Natural killer cell treated with Interleukin-12 subunit alpha and Interleukin-12 subunit beta and Interleukin-15 and Interleukin-18, amount 100 ng/mL, for 72 hours (primary cell): Measurements from ENCODE around the gene KLHL3. TPM values are rescaled to one million over a fixed set of nuclear protein-coding genes. Genes with fewer than 3 reads are reported as not detected.

Experiments used
- ATAC-seq, 2 donors: fragments of 150-1000 bp; cut with Tn5 transposase in 1 of 2; sonication (Bioruptor Pico), chemical (Tn5 transposase) in 1 of 2; 2 replicates each; pipeline ENCODE4 v1.10.0; 2021
- DNase-seq: peaks from one replicate; pipeline ENCODE4 v3.0.0; 2022; ENCODE audit warnings: low spot score
- H3K27ac Mint-ChIP-seq, 2 donors: 1 replicate in 1 of 2; 2 replicates in 1 of 2; pipeline ENCODE4 v1.8.0; 2022; ENCODE audit warnings: mixed read lengths in 2 of 2, mild to moderate bottlenecking in 1 of 2, moderate library complexity in 1 of 2
- H3K27me3 Mint-ChIP-seq, 2 donors: 1 replicate in 1 of 2; 2 replicates in 1 of 2; pipeline ENCODE4 v1.8.0; 2022; ENCODE audit warnings: mixed read lengths in 2 of 2
- H3K36me3 Mint-ChIP-seq: one replicate; pipeline ENCODE4 v1.8.0; 2022; ENCODE audit warnings: mixed read lengths
- H3K4me1 Mint-ChIP-seq, 2 donors: 1 replicate in 1 of 2; 2 replicates in 1 of 2; pipeline ENCODE4 v1.8.0; 2022; ENCODE audit warnings: low read depth in 2 of 2, mixed read lengths in 2 of 2, mild to moderate bottlenecking in 1 of 2
- H3K4me3 Mint-ChIP-seq: one replicate; pipeline ENCODE4 v1.8.0; 2022; ENCODE audit warnings: mixed read lengths
- H3K9me3 Mint-ChIP-seq: 2 replicates; pipeline ENCODE4 v1.8.0; 2022; ENCODE audit warnings: mixed read lengths
- total RNA-seq, 2 donors: library from RNA; stranded (reverse); gene quantifications; one replicate each; pipeline ENCODE4 v1.2.3, GENCODE V29; 2022

Gene KLHL3
- total RNA-seq, 2 donors from 2014 or later = 1.4 to 3.0 TPM

DNA sequence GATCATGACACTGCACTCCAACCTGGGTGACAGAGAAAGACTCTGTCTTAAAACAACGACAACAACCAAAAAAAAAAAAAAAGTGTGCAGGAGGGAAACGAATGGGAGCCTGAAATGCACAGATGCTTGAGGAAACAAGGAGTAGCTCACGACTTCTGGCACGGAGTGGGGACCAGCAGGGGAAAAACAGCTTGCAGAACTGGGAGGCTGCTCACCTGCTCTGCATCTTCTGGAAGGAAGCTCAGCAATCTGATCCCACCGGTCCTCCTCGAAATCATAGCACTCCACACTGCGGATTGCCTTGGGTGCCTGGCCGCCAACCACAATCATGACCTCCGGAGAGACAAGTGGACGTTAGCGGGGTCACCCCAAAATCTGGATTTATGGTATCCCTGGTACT, 96.2 kb downstream of the KLHL3 start:
- ATAC-seq (no peak), DNase-seq (no peak)
- no peaks in the 10 kb centered on the region for H3K9me3 Mint-ChIP-seq
- no peaks in the 10 kb centered on the region for H3K27me3 Mint-ChIP-seq
- H3K4me1 Mint-ChIP-seq = no peaks in the 10 kb centered on the region
- no peak overlapping the region for H3K4me3 Mint-ChIP-seq
- peaks cover 4% of the 10 kb centered on the region for H3K36me3 Mint-ChIP-seq
- H3K27ac Mint-ChIP-seq = no peak overlapping the region

DNA sequence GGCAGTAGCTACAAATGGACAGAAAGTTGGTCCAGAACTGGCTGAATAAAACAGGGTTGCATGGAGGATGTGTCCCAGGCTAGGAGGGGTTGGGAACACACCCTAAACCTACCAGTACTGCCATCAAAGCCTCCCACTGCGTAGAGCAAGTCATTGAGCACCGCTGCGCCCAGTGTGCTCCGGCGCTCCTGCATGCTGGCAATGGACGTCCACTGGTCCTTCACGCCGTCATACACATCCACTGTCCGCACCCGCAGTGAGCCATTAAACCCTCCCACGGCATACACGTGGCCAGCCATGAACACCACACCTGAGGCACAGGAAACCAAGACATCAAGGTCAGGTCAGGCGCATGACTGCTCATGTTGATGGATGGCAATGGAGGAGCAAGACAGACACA, 97.0 kb downstream of the KLHL3 start:
- Mint-ChIP-seq H3K36me3 (no peaks in the 10 kb centered on the region), H3K27ac (no peak overlapping the region), H3K9me3 (no peaks in the 10 kb centered on the region), H3K4me1 (no peaks in the 10 kb centered on the region), H3K4me3 (no peak overlapping the region), H3K27me3 (no peaks in the 10 kb centered on the region)
- no peak for DNase-seq
- ATAC-seq = no peak

DNA sequence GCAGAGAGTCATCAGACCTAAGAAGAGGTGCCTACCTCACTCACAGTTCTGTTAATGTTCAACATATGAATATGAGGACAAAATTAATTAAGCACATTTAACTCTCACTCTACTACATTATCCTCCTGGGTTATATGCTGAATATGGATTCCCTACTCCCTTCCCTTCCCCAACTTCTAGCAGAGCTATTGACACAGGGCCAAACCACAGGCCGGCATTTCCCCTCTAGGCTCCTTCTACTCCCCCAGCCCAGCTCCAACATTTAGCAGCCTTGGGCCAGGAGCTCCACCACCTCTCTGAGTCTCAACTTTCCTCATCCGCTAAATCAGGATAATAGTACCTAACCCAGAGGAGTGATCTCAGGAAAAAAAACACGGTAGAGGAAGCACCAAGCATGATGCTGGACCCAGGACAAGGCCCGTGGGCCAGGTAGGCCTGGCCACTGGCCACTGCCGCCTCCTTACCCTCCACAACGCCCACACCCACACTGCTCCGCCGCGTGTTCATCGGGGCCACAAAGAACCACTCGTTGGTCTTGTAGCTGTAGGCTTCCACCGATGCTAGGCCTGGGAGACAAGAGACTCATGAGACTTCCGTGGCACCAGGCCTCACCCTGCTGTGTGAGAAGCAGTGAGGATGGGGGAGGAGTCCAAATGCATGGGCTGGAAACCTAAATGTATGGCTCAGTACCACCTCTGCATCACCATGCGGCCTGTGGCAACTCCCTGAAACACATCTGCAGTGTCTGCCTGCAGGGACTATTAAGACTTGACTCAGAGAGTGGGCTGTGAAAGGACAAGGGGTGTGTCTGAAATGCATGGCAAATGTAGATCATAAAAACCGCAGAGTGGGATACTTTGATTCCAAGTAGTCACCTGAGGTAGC, 98.8 kb downstream of the KLHL3 start:
- no peak overlapping the region for H3K27ac Mint-ChIP-seq
- no peaks in the 10 kb centered on the region for H3K9me3 Mint-ChIP-seq
- H3K27me3 Mint-ChIP-seq = no peaks in the 10 kb centered on the region
- no peaks in the 10 kb centered on the region for H3K4me1 Mint-ChIP-seq
- no peaks in the 10 kb centered on the region for H3K36me3 Mint-ChIP-seq
- ATAC-seq = peak in 1 of 2 donors; percentile 22
- H3K4me3 Mint-ChIP-seq = no peak overlapping the region
- DNase-seq = no peak

DNA sequence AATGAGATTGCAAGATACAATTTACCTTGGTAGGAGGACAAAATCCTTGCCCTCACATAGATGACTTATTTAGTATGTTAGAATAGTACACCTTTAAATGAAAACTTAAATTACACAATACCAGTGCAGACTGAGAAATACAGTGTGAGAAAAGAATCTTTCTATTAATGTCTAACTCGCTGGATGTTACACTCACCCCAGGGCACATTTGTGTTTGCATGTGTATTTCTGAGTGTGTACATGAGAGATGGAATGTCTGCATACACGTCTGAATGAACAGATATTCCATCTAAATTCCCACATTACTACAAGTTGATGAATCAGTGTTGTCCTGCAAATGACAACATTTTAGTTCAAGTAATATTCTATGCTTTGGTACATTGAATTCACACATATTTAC, 99.8 kb downstream of the KLHL3 start:
- Mint-ChIP-seq H3K36me3 (no peaks in the 10 kb centered on the region), H3K27me3 (no peaks in the 10 kb centered on the region), H3K4me1 (no peaks in the 10 kb centered on the region), H3K27ac (no peak overlapping the region), H3K4me3 (no peak overlapping the region), H3K9me3 (no peaks in the 10 kb centered on the region)
- DNase-seq (no peak), ATAC-seq (no peak)

DNA sequence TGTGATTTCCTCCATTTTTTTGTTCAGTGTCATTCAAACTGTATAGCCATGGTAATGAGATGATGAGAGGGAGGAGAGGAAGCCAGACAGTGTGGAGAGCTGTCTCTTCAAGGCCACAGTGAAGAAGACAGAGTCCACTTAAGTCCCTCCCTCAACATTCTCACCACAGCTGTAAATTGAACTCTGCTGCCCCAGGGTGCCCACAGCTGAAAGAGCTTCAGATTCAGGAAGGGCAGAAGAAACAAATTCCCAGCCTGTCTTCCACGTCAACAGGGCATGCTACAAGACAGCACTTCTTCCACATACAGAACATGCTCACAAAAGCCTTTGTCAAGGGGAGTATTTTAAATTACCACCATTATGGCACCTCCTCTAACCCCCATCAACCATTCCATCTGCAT, 100.4 kb downstream of the KLHL3 start:
- Mint-ChIP-seq H3K27ac (no peak overlapping the region), H3K27me3 (no peaks in the 10 kb centered on the region), H3K36me3 (no peaks in the 10 kb centered on the region), H3K4me1 (no peaks in the 10 kb centered on the region), H3K4me3 (no peak overlapping the region), H3K9me3 (no peaks in the 10 kb centered on the region)
- no peak for DNase-seq
- ATAC-seq = no peak

DNA sequence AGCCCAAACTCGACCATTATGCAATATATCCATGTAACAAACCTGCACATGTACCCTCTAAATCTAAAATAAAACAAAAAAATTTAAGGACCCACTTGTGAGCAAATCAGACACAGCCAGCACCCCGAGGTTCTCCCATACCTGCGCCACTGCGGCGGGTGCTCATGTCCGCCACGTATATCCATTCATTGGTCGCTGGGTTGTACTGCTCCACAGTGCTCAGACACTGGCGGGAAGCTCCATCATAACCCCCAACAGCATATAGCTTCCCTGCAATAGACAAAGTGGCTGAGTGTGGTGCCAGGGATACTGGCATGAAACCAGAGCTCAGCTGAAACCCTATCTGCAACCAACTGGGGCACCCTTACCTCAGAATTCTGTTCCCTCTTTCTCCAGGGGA, 102.0 kb downstream of the KLHL3 start:
- H3K27me3 Mint-ChIP-seq = no peaks in the 10 kb centered on the region

DNA sequence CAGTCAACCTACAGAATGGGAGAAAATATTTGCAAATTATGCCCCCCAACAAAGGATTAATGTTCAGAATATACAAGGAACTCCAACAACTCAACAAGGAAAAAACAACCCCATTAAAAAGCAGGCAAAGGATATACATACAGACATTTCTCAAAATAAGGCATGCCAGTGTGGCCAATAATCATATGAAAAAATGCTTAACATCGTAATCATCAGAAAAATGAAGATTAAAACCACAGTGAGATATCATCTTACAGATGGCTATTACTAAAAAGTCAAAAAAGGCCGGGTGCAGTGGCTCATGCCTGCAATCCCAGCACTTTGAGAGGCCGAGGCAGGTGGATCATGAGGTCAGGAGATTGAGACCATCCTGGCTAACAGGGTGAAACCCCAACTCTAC, 103.2 kb downstream of the KLHL3 start:
- no peaks in the 10 kb centered on the region for H3K4me1 Mint-ChIP-seq
- H3K27ac Mint-ChIP-seq = no peak overlapping the region
- H3K36me3 Mint-ChIP-seq = no peaks in the 10 kb centered on the region
- no peaks in the 10 kb centered on the region for H3K27me3 Mint-ChIP-seq
- H3K9me3 Mint-ChIP-seq = no peaks in the 10 kb centered on the region
- ATAC-seq (no peak), DNase-seq (no peak)
- no peak overlapping the region for H3K4me3 Mint-ChIP-seq

More for the DNA sequence above, 102.0 kb downstream of the KLHL3 start:
- Mint-ChIP-seq H3K9me3 (no peaks in the 10 kb centered on the region), H3K4me3 (no peak overlapping the region), H3K36me3 (no peaks in the 10 kb centered on the region), H3K27ac (no peak overlapping the region), H3K4me1 (no peaks in the 10 kb centered on the region)
- ATAC-seq (no peak), DNase-seq (no peak)

DNA sequence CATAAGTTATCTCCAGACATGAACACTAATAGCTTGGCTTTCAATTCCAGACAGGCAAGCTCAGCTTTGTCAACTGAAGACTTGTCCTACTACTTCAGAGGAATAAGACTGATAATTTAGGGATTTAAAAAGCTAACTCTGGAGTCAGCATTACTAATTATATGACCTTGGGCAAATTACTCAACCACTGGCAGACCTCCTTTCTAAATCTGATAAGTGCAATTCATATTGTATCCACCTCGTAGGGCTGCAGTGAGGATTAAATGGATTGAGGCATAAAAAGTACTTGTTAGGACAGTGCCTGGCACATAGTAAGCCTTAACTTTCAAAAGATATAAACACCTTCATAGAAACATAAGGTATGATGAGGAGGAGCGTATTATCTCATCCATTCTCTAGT, 104.4 kb downstream of the KLHL3 start:
- no peak for DNase-seq
- no peak overlapping the region for H3K4me3 Mint-ChIP-seq
- no peak for ATAC-seq
- no peak overlapping the region for H3K27ac Mint-ChIP-seq
- no peaks in the 10 kb centered on the region for H3K4me1 Mint-ChIP-seq
- no peaks in the 10 kb centered on the region for H3K9me3 Mint-ChIP-seq
- no peaks in the 10 kb centered on the region for H3K36me3 Mint-ChIP-seq
- H3K27me3 Mint-ChIP-seq = no peaks in the 10 kb centered on the region

GRCh38 chr5:137630972-137631370, 104.9 kb downstream of the KLHL3 start:
- Mint-ChIP-seq H3K36me3 (no peaks in the 10 kb centered on the region), H3K27ac (no peak overlapping the region), H3K27me3 (no peaks in the 10 kb centered on the region), H3K4me1 (no peaks in the 10 kb centered on the region), H3K9me3 (no peaks in the 10 kb centered on the region), H3K4me3 (no peak overlapping the region)
- no peak for DNase-seq
- no peak for ATAC-seq

GRCh38 chr5:137630216-137630971, 105.5 kb downstream of the KLHL3 start:
- no peaks in the 10 kb centered on the region for H3K9me3 Mint-ChIP-seq
- ATAC-seq (peak in 1 of 2 donors; percentile 20), DNase-seq (no peak)
- H3K4me3 Mint-ChIP-seq = no peak overlapping the region
- no peaks in the 10 kb centered on the region for H3K4me1 Mint-ChIP-seq
- H3K27ac Mint-ChIP-seq = no peak overlapping the region
- H3K36me3 Mint-ChIP-seq = no peaks in the 10 kb centered on the region
- no peaks in the 10 kb centered on the region for H3K27me3 Mint-ChIP-seq

DNA sequence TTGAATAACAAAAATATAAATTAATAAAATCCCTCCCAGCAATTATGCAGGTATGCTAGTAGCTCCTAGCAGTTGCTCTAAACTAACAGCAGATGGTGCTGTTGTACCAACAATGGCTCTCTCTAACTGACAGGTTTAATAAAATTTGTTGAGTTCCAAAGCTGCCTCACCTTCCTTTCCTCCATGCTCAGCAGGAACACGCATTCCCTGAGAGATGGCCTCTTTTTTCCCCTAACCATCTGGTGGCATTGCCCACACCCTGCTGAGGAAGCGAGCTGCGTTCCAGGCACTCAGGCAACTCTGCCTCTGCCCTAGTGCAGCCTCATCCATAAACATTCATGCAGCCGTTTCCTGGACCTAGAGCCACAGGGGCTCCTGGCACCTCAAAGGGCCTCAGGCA, 106.2 kb downstream of the KLHL3 start:
- H3K27ac Mint-ChIP-seq = no peak overlapping the region
- DNase-seq (no peak), ATAC-seq (peak; percentile 55 to 69)
- H3K4me1 Mint-ChIP-seq = no peaks in the 10 kb centered on the region
- H3K9me3 Mint-ChIP-seq = no peaks in the 10 kb centered on the region
- no peaks in the 10 kb centered on the region for H3K36me3 Mint-ChIP-seq
- H3K4me3 Mint-ChIP-seq = no peak overlapping the region
- H3K27me3 Mint-ChIP-seq = no peaks in the 10 kb centered on the region

DNA sequence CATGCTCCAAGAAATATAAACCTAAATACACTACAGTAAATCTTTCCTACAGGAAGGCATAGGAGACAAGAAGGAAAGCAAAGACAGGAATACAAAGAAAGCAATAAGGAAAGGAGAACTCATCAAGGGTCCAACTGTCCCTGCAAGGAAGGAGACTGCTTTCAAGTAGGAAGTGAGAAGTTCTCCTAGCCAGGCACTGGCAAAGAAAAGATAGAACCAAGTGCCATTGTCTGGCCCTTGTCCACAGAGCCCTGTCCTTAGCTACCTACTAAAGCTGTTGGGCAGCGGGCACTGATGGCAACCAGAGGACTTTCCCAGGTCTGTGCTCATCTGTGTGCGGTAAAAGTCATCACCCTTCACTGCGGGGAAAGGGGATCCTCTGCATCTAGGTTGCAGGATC, 108.2 kb downstream of the KLHL3 start:
- no peaks in the 10 kb centered on the region for H3K4me1 Mint-ChIP-seq
- ATAC-seq (no peak), DNase-seq (no peak)
- no peaks in the 10 kb centered on the region for H3K9me3 Mint-ChIP-seq
- H3K27me3 Mint-ChIP-seq = no peaks in the 10 kb centered on the region
- H3K36me3 Mint-ChIP-seq = no peaks in the 10 kb centered on the region
- no peak overlapping the region for H3K4me3 Mint-ChIP-seq
- no peak overlapping the region for H3K27ac Mint-ChIP-seq

DNA sequence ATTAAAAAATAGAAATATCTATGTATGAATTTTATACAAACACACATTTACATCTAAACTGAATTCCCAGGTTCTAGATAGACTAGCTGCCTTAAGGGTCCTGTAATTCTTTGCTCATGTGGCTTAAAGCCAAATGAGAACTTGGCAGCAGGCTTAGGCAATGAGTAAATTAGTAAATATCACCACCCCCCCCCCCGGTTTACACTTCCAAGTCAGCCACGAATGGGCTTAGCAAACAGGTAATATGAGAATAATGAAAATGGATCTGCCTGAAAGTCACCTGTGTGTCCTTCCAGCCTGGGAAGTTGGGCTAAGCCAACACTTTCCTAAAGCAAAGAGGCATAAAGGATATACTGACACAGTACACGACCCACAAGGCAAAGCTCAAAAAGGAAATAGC, 108.6 kb downstream of the KLHL3 start:
- ATAC-seq = no peak
- H3K27ac Mint-ChIP-seq = no peak overlapping the region
- no peak for DNase-seq

GRCh38 chr5:137624786-137625349, 111.0 kb downstream of the KLHL3 start:
- no peaks in the 10 kb centered on the region for H3K9me3 Mint-ChIP-seq
- no peak for ATAC-seq
- no peaks in the 10 kb centered on the region for H3K27me3 Mint-ChIP-seq
- H3K27ac Mint-ChIP-seq = no peak overlapping the region
- H3K36me3 Mint-ChIP-seq = no peaks in the 10 kb centered on the region
- no peak for DNase-seq
- H3K4me1 Mint-ChIP-seq = no peaks in the 10 kb centered on the region
- H3K4me3 Mint-ChIP-seq = no peak overlapping the region

More for the DNA sequence above, 108.6 kb downstream of the KLHL3 start:
- Mint-ChIP-seq H3K36me3 (no peaks in the 10 kb centered on the region), H3K4me1 (no peaks in the 10 kb centered on the region), H3K9me3 (no peaks in the 10 kb centered on the region), H3K4me3 (no peak overlapping the region), H3K27me3 (no peaks in the 10 kb centered on the region)
